Spleen (tissue), 11 donors: Measurements from ENCODE around the gene PARVG. TPM values are rescaled to one million over a fixed set of nuclear protein-coding genes. Genes with fewer than 3 reads are reported as not detected.

Experiments
- DNase-seq: peaks from one replicate; pipeline ENCODE4 v3.0.0-alpha.2; 2020
- H3K27ac ChIP-seq, 8 donors: fragments of 200-600 bp; sonication (generic) in 7 of 8; 1 replicate in 4 of 8; 2 replicates in 4 of 8; pipeline versions ENCODE4 v1.5.0 to v1.8.0; 2016 to 2021; ENCODE audit warnings: inconsistent platforms in 4 of 8, mild to moderate bottlenecking in 4 of 8, moderate library complexity in 1 of 8
- H3K27me3 ChIP-seq, 7 donors: fragments of 200-600 bp; sonication (generic) in 6 of 7; replicated peaks in 1 of 7; 1 replicate in 4 of 7; 2 replicates in 3 of 7; pipeline versions ENCODE4 v1.5.0 to v1.8.0; 2016 to 2021; ENCODE audit warnings: inconsistent platforms in 3 of 7, mild to moderate bottlenecking in 1 of 7
- H3K36me3 ChIP-seq, 6 donors: fragments of 200-600 bp; sonication (generic) in 5 of 6; 1 replicate in 4 of 6; 2 replicates in 2 of 6; pipeline versions ENCODE4 v1.5.0 to v1.8.0; 2016 to 2021; ENCODE audit warnings: inconsistent platforms in 2 of 6
- H3K4me1 ChIP-seq, 6 donors: fragments of 200-600 bp; sonication (generic) in 5 of 6; 1 replicate in 3 of 6; 2 replicates in 3 of 6; pipeline versions ENCODE4 v1.5.0 to v1.8.0; 2016 to 2021; ENCODE audit warnings: inconsistent platforms in 3 of 6
- H3K4me3 ChIP-seq, 8 donors: fragments of 200-600 bp; sonication (generic) in 7 of 8; 1 replicate in 4 of 8; 2 replicates in 4 of 8; pipeline versions ENCODE4 v1.5.0 to v1.8.0; 2016 to 2021; ENCODE audit warnings: inconsistent platforms in 4 of 8, mild to moderate bottlenecking in 4 of 8, moderate library complexity in 2 of 8
- H3K9me3 ChIP-seq, 8 donors: fragments of 200-600 bp; sonication (generic) in 7 of 8; 1 replicate in 4 of 8; 2 replicates in 4 of 8; pipeline versions ENCODE4 v1.5.0 to v1.8.0; 2016 to 2021; ENCODE audit warnings: inconsistent platforms in 4 of 8
- CTCF ChIP-seq, 11 experiments: fragments of 200-600 bp in 7 of 11; fragments of 450-650 bp in 4 of 11; sonication (generic) in 4 of 11; IDR thresholded peaks in 8 of 11; conservative IDR thresholded peaks in 3 of 11; 1 replicate in 7 of 11; 2 replicates in 4 of 11; pipeline versions ENCODE4 v1.4.0 to v1.8.0; 2016 to 2021; ENCODE audit warnings: antibody characterized with exemption in 11 of 11, inconsistent platforms in 4 of 11, mild to moderate bottlenecking in 1 of 11
- POLR2A ChIP-seq, 3 donors: fragments of 450-650 bp; IDR thresholded peaks; one replicate each; pipeline ENCODE4 v1.5.1; 2017; ENCODE audit warnings: antibody characterized with exemption in 3 of 3, mild to moderate bottlenecking in 1 of 3
- POLR2AphosphoS5 ChIP-seq, 3 donors: sonication (generic); formaldehyde crosslinking; IDR thresholded peaks; one replicate each; pipeline ENCODE4 v1.5.1; 2017; ENCODE audit warnings: antibody characterized with exemption in 3 of 3
- WGBS, 5 donors: extraction: QIAGEN DNeasy Blood & Tissue Kit in 3 of 5; methylation state at CpG; one replicate each; pipeline versions ENCODE4 v1.1.5 to v1.1.7; 2013 to 2018; 5-methylcytosine and 5-hydroxymethylcytosine counted together
- intact Hi-C: fragments of 100-400 bp; cut with DNase I; formaldehyde crosslinking; loops from one replicate; pipeline ENCODE4 v1.15.0; 2023; ENCODE audit warnings: low total_unique reads
- polyA plus RNA-seq, 3 donors: library from polyadenylated mRNA; stranded (reverse); fragments of 200-250 nt; gene quantifications; one replicate each; pipeline ENCODE4 v1.2.1, GENCODE V29; 2013
- total RNA-seq, 7 donors: library from RNA; depleted of rRNA in 3 of 7; stranded (reverse); fragments of >200 nt in 3 of 7; fragmentation: NEBNext Ultra II Directional in 4 of 7; extraction: Animal tissue kit (Norgen Biotek cat#: 25700) in 4 of 7; gene quantifications; one replicate each; pipeline versions ENCODE4 v1.1.0 to v1.2.1, GENCODE V29; 2016 to 2021
- donor health status: healthy with polysubstance abuse.
- donor health status: DM: no; HTN: no; CAD: no; lungs with moderate emphysema.
- donor health status: DM: no; HTN: no; CAD: no.
- donor health status: Bipolar disorder and iron deficiency.
- donor health status: healthy.
- donor health status: DM: no; HTN: no; CAD: no.
- donor health status: DM: yes; HTN: yes; CAD: no.

PARVG gene
- total and polyA plus RNA-seq, 10 donors, result 118 to 226 (median 159) TPM

GRCh38 chr22:44160421-44160820, 20.3 kb upstream of the PARVG start:
- Histone ChIP-seq H3K27ac (no peak overlapping the region), H3K4me3 (peak overlapping the region in 1 of 8 donors; percentile 3), H3K4me1 (peaks cover 0 to 22% (median 13%) of the 10 kb centered on the region in 6 donors), H3K27me3 (no peaks in the 10 kb centered on the region), H3K36me3 (peaks cover 0 to 96% (median 26%) of the 10 kb centered on the region in 6 donors), H3K9me3 (no peaks in the 10 kb centered on the region)
- 23 to 46% (median 32%) methylated on average over 5 of the region's 5 CpGs for WGBS, 5 donors
- no peak for DNase-seq
- TF ChIP-seq CTCF (IDR thresholded peaks at IDR 0.05 in 8 of 11, conservative IDR thresholded peaks at IDR 0.05 in 3 of 11), result no peak
- peak in 1 of 3 donors; percentile 11 for TF ChIP-seq POLR2AphosphoS5 (IDR thresholded peaks at IDR 0.05)
- intact Hi-C loops, result no loop called here

GRCh38 chr22:44161673-44162072, 19.1 kb upstream of the PARVG start:
- WGBS, 5 donors, result 94 to 97% (median 96%) methylated on average over 11 of the region's 11 CpGs
- H3K4me1 ChIP-seq, result peaks cover 0 to 22% (median 13%) of the 10 kb centered on the region in 6 donors
- H3K36me3 ChIP-seq, result peaks cover 0 to 96% (median 26%) of the 10 kb centered on the region in 6 donors
- intact Hi-C loops, result no loop called here
- no peak overlapping the region for H3K27ac ChIP-seq
- H3K4me3 ChIP-seq, result no peak overlapping the region
- no peaks in the 10 kb centered on the region for H3K9me3 ChIP-seq
- peak; percentile 69 for DNase-seq
- TF ChIP-seq POLR2AphosphoS5 (IDR thresholded peaks at IDR 0.05), result peak in 1 of 3 donors; percentile 25
- TF ChIP-seq CTCF (IDR thresholded peaks at IDR 0.05 in 8 of 11, conservative IDR thresholded peaks at IDR 0.05 in 3 of 11), result no peak
- TF ChIP-seq POLR2A (IDR thresholded peaks at IDR 0.05), result no peak
- H3K27me3 ChIP-seq, result no peaks in the 10 kb centered on the region

- TF ChIP-seq POLR2AphosphoS5 (IDR thresholded peaks at IDR 0.05) (no peak), CTCF (IDR thresholded peaks at IDR 0.05 in 8 of 11, conservative IDR thresholded peaks at IDR 0.05 in 3 of 11) (no peak), POLR2A (IDR thresholded peaks at IDR 0.05) (no peak)
- intact Hi-C loops, result no loop called here
- Histone ChIP-seq H3K27me3 (no peaks in the 10 kb centered on the region), H3K9me3 (no peaks in the 10 kb centered on the region), H3K4me1 (peaks cover 0 to 22% (median 13%) of the 10 kb centered on the region in 6 donors), H3K4me3 (no peak overlapping the region), H3K27ac (no peak overlapping the region), H3K36me3 (peaks cover 0 to 96% (median 25%) of the 10 kb centered on the region in 6 donors)
- 94 to 98% (median 95%) methylated on average over 12 to 13 of the region's 13 CpGs for WGBS, 5 donors
- no peak for DNase-seq
Observed at GRCh38 chr22:44162960-44163359, 17.8 kb upstream of the PARVG start.

GRCh38 chr22:44163536-44163935, 17.2 kb upstream of the PARVG start:
- DNase-seq, result no peak
- H3K9me3 ChIP-seq, result no peaks in the 10 kb centered on the region
- no peaks in the 10 kb centered on the region for H3K27me3 ChIP-seq
- TF ChIP-seq CTCF (IDR thresholded peaks at IDR 0.05 in 8 of 11, conservative IDR thresholded peaks at IDR 0.05 in 3 of 11), result no peak
- no peak for TF ChIP-seq POLR2A (IDR thresholded peaks at IDR 0.05)
- no peak for TF ChIP-seq POLR2AphosphoS5 (IDR thresholded peaks at IDR 0.05)
- H3K36me3 ChIP-seq, result peaks cover 0 to 96% (median 26%) of the 10 kb centered on the region in 6 donors
- 90 to 98% (median 92%) methylated on average over 4 to 18 of the region's 18 CpGs for WGBS, 5 donors
- intact Hi-C loops, result no loop called here
- H3K4me3 ChIP-seq, result no peak overlapping the region
- H3K27ac ChIP-seq, result no peak overlapping the region
- peaks cover 0 to 22% (median 13%) of the 10 kb centered on the region in 6 donors for H3K4me1 ChIP-seq
